ENCODE measurements around the gene RASAL1. TPM values are rescaled to one million over a fixed set of nuclear protein-coding genes. Genes with fewer than 3 reads are reported as not detected.

RASAL1 gene
- total RNA-seq, 1 donor from 2014 or later, result 0.34 TPM

GRCh38 chr12:113062502-113063395 lies 72.8 kb downstream of the RASAL1 start:
- Mint-ChIP-seq H3K9me3 (no peaks in the 10 kb centered on the region), H3K4me1 (ENCODE audit: low read depth) (no peaks in the 10 kb centered on the region), H3K27me3 (ENCODE audit: insufficient read depth) (peaks cover 1% of the 10 kb centered on the region), H3K4me3 (no peak overlapping the region), H3K36me3 (ENCODE audit: low read depth) (no peaks in the 10 kb centered on the region), H3K27ac (no peak overlapping the region)
- DNase-seq (ENCODE audit: low spot score), result no peak
- intact Hi-C loops (cut with micrococcal nuclease), result no loop called here

GRCh38 chr12:113061061-113061694 lies 74.4 kb downstream of the RASAL1 start:
- H3K9me3 Mint-ChIP-seq, result no peaks in the 10 kb centered on the region
- intact Hi-C loops (cut with micrococcal nuclease), result no loop called here
- no peaks in the 10 kb centered on the region for H3K4me1 Mint-ChIP-seq (ENCODE audit: low read depth)
- peaks cover 5% of the 10 kb centered on the region for H3K27me3 Mint-ChIP-seq (ENCODE audit: insufficient read depth)
- no peak overlapping the region for H3K27ac Mint-ChIP-seq
- no peak for DNase-seq (ENCODE audit: low spot score)
- no peak overlapping the region for H3K4me3 Mint-ChIP-seq
- no peaks in the 10 kb centered on the region for H3K36me3 Mint-ChIP-seq (ENCODE audit: low read depth)

- intact Hi-C loops (cut with micrococcal nuclease), result no loop called here
- no peaks in the 10 kb centered on the region for H3K9me3 Mint-ChIP-seq
- no peak for DNase-seq (ENCODE audit: low spot score)
- H3K4me1 Mint-ChIP-seq (ENCODE audit: low read depth), result no peaks in the 10 kb centered on the region
- H3K27me3 Mint-ChIP-seq (ENCODE audit: insufficient read depth), result peaks cover 9% of the 10 kb centered on the region
- no peak overlapping the region for H3K4me3 Mint-ChIP-seq
- no peaks in the 10 kb centered on the region for H3K36me3 Mint-ChIP-seq (ENCODE audit: low read depth)
- no peak overlapping the region for H3K27ac Mint-ChIP-seq
Observed at GRCh38 chr12:113060336-113060960, 75.1 kb downstream of the RASAL1 start.

- Mint-ChIP-seq H3K27ac (no peak overlapping the region), H3K9me3 (no peaks in the 10 kb centered on the region), H3K4me3 (no peak overlapping the region), H3K4me1 (ENCODE audit: low read depth) (no peaks in the 10 kb centered on the region), H3K27me3 (ENCODE audit: insufficient read depth) (peaks cover 20% of the 10 kb centered on the region), H3K36me3 (ENCODE audit: low read depth) (no peaks in the 10 kb centered on the region)
- intact Hi-C loops (cut with micrococcal nuclease), result no loop called here
- no peak for DNase-seq (ENCODE audit: low spot score)
Observed at GRCh38 chr12:113059071-113059595, 76.4 kb downstream of the RASAL1 start.

GRCh38 chr12:113058553-113058952 lies 77.0 kb downstream of the RASAL1 start:
- Mint-ChIP-seq H3K4me3 (peak overlapping the region; percentile 3), H3K27ac (no peak overlapping the region), H3K4me1 (ENCODE audit: low read depth) (no peaks in the 10 kb centered on the region), H3K27me3 (ENCODE audit: insufficient read depth) (peaks cover 21% of the 10 kb centered on the region), H3K36me3 (ENCODE audit: low read depth) (no peaks in the 10 kb centered on the region), H3K9me3 (no peaks in the 10 kb centered on the region)
- no peak for DNase-seq (ENCODE audit: low spot score)
- intact Hi-C loops (cut with micrococcal nuclease), result no loop called here

- Mint-ChIP-seq H3K9me3 (no peaks in the 10 kb centered on the region), H3K4me3 (no peak overlapping the region), H3K27me3 (ENCODE audit: insufficient read depth) (peaks cover 22% of the 10 kb centered on the region), H3K27ac (no peak overlapping the region), H3K36me3 (ENCODE audit: low read depth) (no peaks in the 10 kb centered on the region), H3K4me1 (ENCODE audit: low read depth) (no peaks in the 10 kb centered on the region)
- intact Hi-C loops (cut with micrococcal nuclease), result no loop called here
- no peak for DNase-seq (ENCODE audit: low spot score)
Observed at GRCh38 chr12:113057565-113058485, 77.7 kb downstream of the RASAL1 start.

GRCh38 chr12:113056631-113057488 lies 78.7 kb downstream of the RASAL1 start, which contains the start of gene DTX1:
Gene DTX1, plus strand, starts transcription at chr12:113056730. Its CDS starts 1,463 bp downstream, at chr12:113058193.
- H3K4me1 Mint-ChIP-seq (ENCODE audit: low read depth), result no peaks in the 10 kb centered on the region
- H3K36me3 Mint-ChIP-seq (ENCODE audit: low read depth), result no peaks in the 10 kb centered on the region
- intact Hi-C loops (cut with micrococcal nuclease), result no loop called here
- H3K27ac Mint-ChIP-seq, result no peak within 1 kb of the TSS
- peak within 1 kb of the TSS; percentile 12 for H3K4me3 Mint-ChIP-seq
- H3K27me3 Mint-ChIP-seq (ENCODE audit: insufficient read depth), result peaks cover 22% of the 10 kb centered on the region
- DNase-seq (ENCODE audit: low spot score), result no peak
- H3K9me3 Mint-ChIP-seq, result no peaks in the 10 kb centered on the region

- no peak for DNase-seq (ENCODE audit: low spot score)
- peaks cover 23% of the 10 kb centered on the region for H3K27me3 Mint-ChIP-seq (ENCODE audit: insufficient read depth)
- intact Hi-C loops (cut with micrococcal nuclease), result no loop called here
- H3K4me1 Mint-ChIP-seq (ENCODE audit: low read depth), result no peaks in the 10 kb centered on the region
- no peak overlapping the region for H3K27ac Mint-ChIP-seq
- no peaks in the 10 kb centered on the region for H3K36me3 Mint-ChIP-seq (ENCODE audit: low read depth)
- no peaks in the 10 kb centered on the region for H3K9me3 Mint-ChIP-seq
- H3K4me3 Mint-ChIP-seq, result peak overlapping the region; percentile 12
Observed at GRCh38 chr12:113056381-113056630, 79.3 kb downstream of the RASAL1 start.

GRCh38 chr12:113055594-113056380 lies 79.8 kb downstream of the RASAL1 start:
- H3K27me3 Mint-ChIP-seq (ENCODE audit: insufficient read depth), result peaks cover 25% of the 10 kb centered on the region
- H3K4me1 Mint-ChIP-seq (ENCODE audit: low read depth), result no peaks in the 10 kb centered on the region
- no peak for DNase-seq (ENCODE audit: low spot score)
- peak overlapping the region; percentile 12 for H3K4me3 Mint-ChIP-seq
- H3K36me3 Mint-ChIP-seq (ENCODE audit: low read depth), result no peaks in the 10 kb centered on the region
- intact Hi-C loops (cut with micrococcal nuclease), result no loop called here
- no peak overlapping the region for H3K27ac Mint-ChIP-seq
- H3K9me3 Mint-ChIP-seq, result no peaks in the 10 kb centered on the region

GRCh38 chr12:113054948-113055486 lies 80.5 kb downstream of the RASAL1 start:
- Mint-ChIP-seq H3K27ac (no peak overlapping the region), H3K27me3 (ENCODE audit: insufficient read depth) (peaks cover 25% of the 10 kb centered on the region), H3K4me3 (no peak overlapping the region), H3K4me1 (ENCODE audit: low read depth) (no peaks in the 10 kb centered on the region), H3K9me3 (no peaks in the 10 kb centered on the region), H3K36me3 (ENCODE audit: low read depth) (no peaks in the 10 kb centered on the region)
- DNase-seq (ENCODE audit: low spot score), result no peak
- intact Hi-C loops (cut with micrococcal nuclease), result no loop called here

GRCh38 chr12:113052326-113052725 lies 83.2 kb downstream of the RASAL1 start:
- Mint-ChIP-seq H3K4me3 (no peak overlapping the region), H3K36me3 (ENCODE audit: low read depth) (no peaks in the 10 kb centered on the region), H3K9me3 (no peaks in the 10 kb centered on the region), H3K27ac (no peak overlapping the region), H3K27me3 (ENCODE audit: insufficient read depth) (peaks cover 25% of the 10 kb centered on the region), H3K4me1 (ENCODE audit: low read depth) (no peaks in the 10 kb centered on the region)
- DNase-seq (ENCODE audit: low spot score), result no peak
- intact Hi-C loops (cut with micrococcal nuclease), result no loop called here
